NCI-H524 treated with DMSO at 0.1 percent for 48 hours (cell line): ENCODE measurements around the gene KHK.
"Not testable (repeated sequence)": the region's sequence is repeated elsewhere in the genome, so short reads cannot be mapped to it uniquely, and the experiment has no call there.

ENCODE experiments used
- DNase-seq: peaks from one replicate; lab custom pipeline; 2025; lab: John Stamatoyannopoulos, UW

The KHK gene

GRCh38 chr2:27059141-27059820 lies 27.3 kb upstream of the KHK start:
- DNase-seq: no peak

GRCh38 chr2:27060323-27060722 lies 26.2 kb upstream of the KHK start:
- DNase-seq: no peak

- DNase-seq: peak; percentile 83
These were observed 21.4 kb upstream of the KHK start for GRCh38 chr2:27065128-27065527.

- no peak for DNase-seq
These were observed 19.2 kb upstream of the KHK start for GRCh38 chr2:27067385-27067784.

- DNase-seq: no peak
These were observed 17.1 kb upstream of the KHK start for GRCh38 chr2:27069436-27069835.

- no peak for DNase-seq
These were observed 16.5 kb upstream of the KHK start for GRCh38 chr2:27069961-27070618.

GRCh38 chr2:27070653-27071276 lies 15.8 kb upstream of the KHK start:
- no peak for DNase-seq

GRCh38 chr2:27071277-27071989 lies 15.1 kb upstream of the KHK start, which contains the start of gene OST4:
TSS of gene OST4 (minus strand) at chr2:27071654.
- peak; percentile 27 for DNase-seq

GRCh38 chr2:27071990-27072830 lies 14.4 kb upstream of the KHK start:
- DNase-seq: no peak

- DNase-seq: no peak
These were observed 13.7 kb upstream of the KHK start for GRCh38 chr2:27072920-27073319.

GRCh38 chr2:27073782-27074181 lies 12.8 kb upstream of the KHK start:
- no peak for DNase-seq

GRCh38 chr2:27074738-27075565 lies 11.6 kb upstream of the KHK start:
- DNase-seq: no peak

- DNase-seq: not testable (repeated sequence)
These were observed 11.1 kb upstream of the KHK start for GRCh38 chr2:27075566-27075871.

- no peak for DNase-seq
These were observed 10.2 kb upstream of the KHK start for GRCh38 chr2:27076323-27076722.

- no peak for DNase-seq
These were observed 9.3 kb upstream of the KHK start for GRCh38 chr2:27077231-27077630.

- DNase-seq: no peak
These were observed 8.0 kb upstream of the KHK start, which contains the start of gene EMILIN1 for GRCh38 chr2:27078267-27079194. TSS of gene EMILIN1 (plus strand) at chr2:27078615. CDS start at chr2:27079066, 451 bp downstream.

GRCh38 chr2:27079233-27080139 lies 7.1 kb upstream of the KHK start:
- DNase-seq: no peak

GRCh38 chr2:27080140-27080469 lies 6.5 kb upstream of the KHK start:
- DNase-seq: no peak

- DNase-seq: no peak
These were observed 6.0 kb upstream of the KHK start for GRCh38 chr2:27080603-27080936.
